Measurements from ENCODE around the gene ADGRA1.

The ADGRA1 gene

GRCh38 chr10:133060466-133060865, 27.3 kb upstream of the ADGRA1 start:
- no peak for DNase-seq (ENCODE audit: low read depth)
- TF ChIP-seq CTCF (IDR thresholded peaks at IDR 0.05; ENCODE audit: insufficient read depth, low read depth, low read length, missing control alignments) = no peak
- no peak overlapping the region for H3K4me3 ChIP-seq (ENCODE audit: low read depth, low read length)

GRCh38 chr10:133060881-133061280, 26.8 kb upstream of the ADGRA1 start:
- no peak overlapping the region for H3K4me3 ChIP-seq (ENCODE audit: low read depth, low read length)
- no peak for TF ChIP-seq CTCF (IDR thresholded peaks at IDR 0.05; ENCODE audit: insufficient read depth, low read depth, low read length, missing control alignments)
- DNase-seq (ENCODE audit: low read depth) = no peak

GRCh38 chr10:133061296-133062038, 26.3 kb upstream of the ADGRA1 start:
- TF ChIP-seq CTCF (IDR thresholded peaks at IDR 0.05; ENCODE audit: insufficient read depth, low read depth, low read length, missing control alignments) = no peak
- H3K4me3 ChIP-seq (ENCODE audit: low read depth, low read length) = no peak overlapping the region

GRCh38 chr10:133062085-133062484, 25.6 kb upstream of the ADGRA1 start:
- no peak overlapping the region for H3K4me3 ChIP-seq (ENCODE audit: low read depth, low read length)
- no peak for TF ChIP-seq CTCF (IDR thresholded peaks at IDR 0.05; ENCODE audit: insufficient read depth, low read depth, low read length, missing control alignments)
- no peak for DNase-seq (ENCODE audit: low read depth)

More at GRCh38 chr10:133061296-133062038, 26.3 kb upstream of the ADGRA1 start:
- DNase-seq (ENCODE audit: low read depth) = no peak

GRCh38 chr10:133062635-133063034, 25.1 kb upstream of the ADGRA1 start:
- no peak overlapping the region for H3K4me3 ChIP-seq (ENCODE audit: low read depth, low read length)
- DNase-seq (ENCODE audit: low read depth) = no peak
- TF ChIP-seq CTCF (IDR thresholded peaks at IDR 0.05; ENCODE audit: insufficient read depth, low read depth, low read length, missing control alignments) = no peak

- no peak for DNase-seq (ENCODE audit: low read depth)
- H3K4me3 ChIP-seq (ENCODE audit: low read depth, low read length) = no peak overlapping the region
- no peak for TF ChIP-seq CTCF (IDR thresholded peaks at IDR 0.05; ENCODE audit: insufficient read depth, low read depth, low read length, missing control alignments)
These were observed 20.3 kb upstream of the ADGRA1 start for GRCh38 chr10:133067149-133068105.
